ENCODE data around the gene ARID1B.

Gene ARID1B

GRCh38 chr6:156794546-156795354 is 17.6 kb downstream of the ARID1B start:
- DNase-seq, result no peak

GRCh38 chr6:156795825-156796224 is 18.6 kb downstream of the ARID1B start:
- DNase-seq, result no peak

- no peak for DNase-seq
These were observed 19.4 kb downstream of the ARID1B start for GRCh38 chr6:156796627-156797026.

GRCh38 chr6:156797901-156798735 is 20.9 kb downstream of the ARID1B start:
- no peak for DNase-seq

- no peak for DNase-seq
These were observed 24.5 kb downstream of the ARID1B start for GRCh38 chr6:156801712-156802111.

GRCh38 chr6:156803353-156803752 is 26.2 kb downstream of the ARID1B start:
- DNase-seq, result no peak

GRCh38 chr6:156804402-156804801 is 27.2 kb downstream of the ARID1B start:
- no peak for DNase-seq

- DNase-seq, result no peak
These were observed 29.0 kb downstream of the ARID1B start for GRCh38 chr6:156806155-156806554.

GRCh38 chr6:156807028-156807427 is 29.9 kb downstream of the ARID1B start:
- no peak for DNase-seq

- no peak for DNase-seq
These were observed 30.6 kb downstream of the ARID1B start for GRCh38 chr6:156807795-156808194.

- DNase-seq, result no peak
These were observed 31.1 kb downstream of the ARID1B start for GRCh38 chr6:156808287-156808686.

GRCh38 chr6:156809034-156809433 is 31.9 kb downstream of the ARID1B start:
- peak; percentile 8 for DNase-seq

- DNase-seq, result no peak
These were observed 32.4 kb downstream of the ARID1B start for GRCh38 chr6:156809446-156810178.

GRCh38 chr6:156814036-156814581 is 36.9 kb downstream of the ARID1B start:
- DNase-seq, result no peak

- no peak for DNase-seq
These were observed 39.3 kb downstream of the ARID1B start for GRCh38 chr6:156816505-156816904.

GRCh38 chr6:156820089-156820798 is 43.1 kb downstream of the ARID1B start:
- DNase-seq, result no peak

- DNase-seq, result no peak
These were observed 44.5 kb downstream of the ARID1B start for GRCh38 chr6:156821707-156822106.

GRCh38 chr6:156822747-156823206 is 45.6 kb downstream of the ARID1B start:
- DNase-seq, result no peak

GRCh38 chr6:156824142-156824541 is 47.0 kb downstream of the ARID1B start:
- no peak for DNase-seq

GRCh38 chr6:156825475-156825874 is 48.3 kb downstream of the ARID1B start:
- no peak for DNase-seq

GRCh38 chr6:156826290-156826955 is 49.2 kb downstream of the ARID1B start:
- no peak for DNase-seq

- DNase-seq, result peak; percentile 34
These were observed 50.2 kb downstream of the ARID1B start for GRCh38 chr6:156827382-156827781.
